GM10266 (cell line): ENCODE results near the gene ZNF407.

Experiments used
- DNase-seq: peaks from one replicate; pipeline ENCODE4 v3.0.0; 2012; ENCODE audit errors: extremely low spot score
- CTCF ChIP-seq: IDR thresholded peaks from 2 replicates; pipeline ENCODE4 v1.5.1; 2012; ENCODE audit warnings: mild to moderate bottlenecking, low read depth; ENCODE audit not compliant: control insufficient read depth, insufficient read depth; ENCODE audit errors: missing control alignments

The ZNF407 gene

GRCh38 chr18:74996996-74997395 is 399.3 kb downstream of the ZNF407 start:
- TF ChIP-seq CTCF: no peak
- DNase-seq: no peak

GRCh38 chr18:75000920-75001319 is 403.2 kb downstream of the ZNF407 start:
- TF ChIP-seq CTCF: no peak
- no peak for DNase-seq

- DNase-seq: no peak
- no peak for TF ChIP-seq CTCF
Measured at GRCh38 chr18:75003039-75003438, 405.4 kb downstream of the ZNF407 start.

GRCh38 chr18:75003764-75004690 is 406.4 kb downstream of the ZNF407 start:
- no peak for DNase-seq
- no peak for TF ChIP-seq CTCF

GRCh38 chr18:75005626-75006025 is 408.0 kb downstream of the ZNF407 start:
- TF ChIP-seq CTCF: no peak
- no peak for DNase-seq

GRCh38 chr18:75008186-75008585 is 410.5 kb downstream of the ZNF407 start:
- no peak for DNase-seq
- TF ChIP-seq CTCF: no peak

- TF ChIP-seq CTCF: no peak
- no peak for DNase-seq
Measured at GRCh38 chr18:75009296-75009695, 411.6 kb downstream of the ZNF407 start.
